Stimulated activated CD4-positive, alpha-beta T cell treated with anti-CD3 and anti-CD28 coated beads, Interleukin-12 subunit alpha, Interleukin-12 subunit beta, amount 100 ng/mL, for 4 hours (primary cell): ENCODE data around the gene MYF6.

ENCODE experiments used
- DNase-seq: peaks from one replicate; pipeline ENCODE4 v3.0.0-alpha.2; 2020

MYF6 gene

GRCh38 chr12:80708259-80708974, 983 bp downstream of the MYF6 start:
- DNase-seq = no peak

DNA sequence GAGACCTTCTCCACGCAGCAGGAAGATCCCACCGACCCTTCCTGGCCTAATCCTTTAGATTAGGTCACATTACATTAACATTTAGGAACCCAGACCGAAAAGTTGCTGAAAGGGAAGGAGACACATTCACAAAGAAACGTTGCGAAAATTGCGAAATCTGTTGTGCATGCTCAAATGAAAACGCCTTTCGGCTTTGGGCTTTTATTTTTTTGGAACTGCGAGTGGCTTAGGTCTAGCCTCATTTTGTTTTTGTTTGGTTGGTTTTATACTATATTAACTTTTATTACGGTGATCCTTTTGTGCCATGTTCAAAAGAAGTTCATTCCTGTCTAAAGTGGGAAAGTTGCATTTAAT, 1.5 kb downstream of the MYF6 start:
- no peak for DNase-seq

DNA sequence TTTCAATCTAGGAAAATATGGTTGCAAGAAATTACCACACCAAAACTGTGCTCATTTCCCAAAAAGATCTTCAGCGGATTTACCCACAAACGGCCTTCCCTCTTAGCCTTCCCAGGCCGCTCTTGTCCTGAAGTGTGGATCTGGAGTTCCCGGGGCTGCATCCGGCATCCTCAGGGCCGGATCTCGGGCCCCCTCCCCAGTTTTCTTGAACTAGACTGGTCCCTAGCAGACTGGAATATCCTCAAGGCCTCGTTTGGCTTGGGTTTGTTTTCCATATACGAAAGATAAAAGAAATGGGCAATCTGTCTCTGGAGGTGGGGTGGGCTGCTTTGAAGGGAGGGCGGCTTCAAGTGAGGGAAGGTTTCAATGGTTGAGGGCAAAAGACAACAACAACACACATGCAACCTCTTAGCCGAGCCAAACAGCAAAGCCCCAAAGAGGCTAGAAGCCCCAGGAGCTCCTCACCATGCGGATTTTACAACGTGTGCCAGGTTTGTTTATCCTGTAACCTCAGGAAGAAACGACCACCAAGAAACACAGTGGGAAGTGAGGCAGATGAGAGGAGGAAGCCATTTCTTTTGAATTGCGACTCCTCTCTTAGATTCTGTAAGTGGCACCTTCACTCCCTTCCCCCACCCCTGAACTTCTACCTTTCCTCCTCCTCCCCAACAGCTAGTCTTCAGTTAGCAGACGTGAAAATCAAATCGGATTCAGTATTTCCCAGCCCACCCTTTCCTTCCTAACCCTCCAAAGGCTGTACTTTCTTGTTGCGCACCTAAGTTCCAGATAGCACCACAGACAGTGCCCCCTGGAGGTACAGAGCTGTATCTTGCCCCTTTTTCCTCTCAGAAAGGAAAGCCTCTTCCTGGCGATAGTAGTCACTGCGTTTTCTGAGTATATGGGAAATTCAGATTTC, 2.6 kb downstream of the MYF6 start:
- no peak for DNase-seq

- DNase-seq = no peak
These were observed 3.5 kb downstream of the MYF6 start for GRCh38 chr12:80710727-80711449.

- DNase-seq = no peak
These were observed 4.4 kb downstream of the MYF6 start for GRCh38 chr12:80711866-80712265.

GRCh38 chr12:80712866-80713265, 5.4 kb downstream of the MYF6 start:
- DNase-seq = no peak

DNA sequence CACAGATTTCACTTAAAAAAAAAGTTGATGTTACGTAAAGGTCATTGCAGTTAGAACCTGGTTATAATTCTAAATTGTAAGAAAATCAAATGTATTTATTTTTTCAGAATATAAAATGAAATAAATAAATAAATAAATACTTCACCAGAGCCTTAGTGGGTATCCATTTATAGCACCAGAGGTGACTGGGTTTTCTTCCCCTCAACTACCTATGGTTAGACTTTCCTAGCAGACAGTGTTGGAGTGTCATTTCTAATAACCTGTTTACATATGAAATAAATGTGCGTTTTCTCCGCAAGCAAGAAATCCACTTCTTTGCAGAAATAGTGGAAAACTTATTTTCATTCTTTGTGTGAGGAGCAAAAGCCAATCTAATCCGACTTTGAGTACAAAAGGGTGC, 6.0 kb downstream of the MYF6 start:
- DNase-seq = no peak

DNA sequence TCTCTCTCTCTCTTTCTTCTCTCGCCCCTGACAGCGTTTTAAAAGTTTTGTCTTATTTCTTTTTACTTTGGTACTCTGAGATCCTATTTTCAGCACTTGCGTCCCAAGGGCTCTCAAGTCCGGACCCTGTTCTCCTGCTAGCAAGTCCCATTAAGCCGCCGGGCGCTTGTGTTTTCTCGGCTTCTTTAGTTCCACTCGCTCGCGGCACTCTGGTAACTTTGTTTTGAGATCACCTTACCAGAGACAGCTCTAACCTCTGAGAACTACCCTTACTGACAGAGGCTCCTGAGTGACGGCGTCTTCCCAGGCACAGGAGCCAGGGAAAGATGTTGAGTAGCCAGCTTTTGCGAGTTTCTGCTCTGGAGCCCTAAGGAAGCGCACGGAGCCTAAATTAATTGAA, 6.6 kb downstream of the MYF6 start:
- DNase-seq = no peak

DNA sequence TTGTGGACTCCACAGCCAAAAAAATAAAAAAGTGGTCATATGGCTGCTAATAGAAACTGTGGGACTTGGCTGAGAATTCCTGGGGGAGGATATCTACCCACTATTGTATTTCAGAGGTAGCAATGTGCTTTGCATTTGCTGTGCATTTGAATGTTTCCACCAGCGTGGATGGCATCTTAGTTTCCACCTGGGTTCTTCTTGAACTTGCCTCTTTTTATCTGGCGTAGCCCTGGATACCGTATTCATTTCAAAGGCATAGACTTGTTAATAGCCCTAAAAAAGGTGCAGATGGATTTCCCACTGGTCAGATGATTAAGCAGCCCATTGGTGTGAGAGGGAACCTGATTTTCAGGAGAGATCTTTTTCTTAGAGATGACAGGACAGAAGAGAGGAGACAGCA, 7.4 kb downstream of the MYF6 start:
- DNase-seq = no peak

DNA sequence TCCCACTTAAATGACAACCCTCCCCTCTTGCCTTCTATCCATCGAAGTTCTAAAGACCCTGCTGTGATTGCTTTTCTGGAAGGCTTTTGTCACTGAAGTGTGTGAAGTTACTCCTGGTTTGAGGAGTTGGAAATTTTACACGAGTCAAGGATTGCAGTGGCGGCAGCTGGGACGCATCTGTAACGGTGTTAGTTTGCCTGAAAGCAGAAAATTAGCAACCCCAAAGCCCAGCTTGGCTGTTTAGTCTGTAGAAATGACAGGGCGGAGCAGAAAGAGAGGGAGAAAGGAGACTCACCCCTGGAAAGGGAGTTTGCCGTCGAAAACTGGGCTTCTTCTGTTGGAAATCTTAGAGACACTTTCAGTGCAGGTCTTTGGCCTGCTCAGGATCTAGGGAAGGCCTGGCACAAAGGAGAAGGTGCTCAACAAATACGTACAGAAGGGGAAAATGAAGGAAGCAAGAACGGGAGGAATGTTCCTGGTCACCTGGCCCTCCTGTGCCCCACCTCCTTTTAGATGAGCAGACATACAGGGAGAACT, 8.3 kb downstream of the MYF6 start:
- no peak for DNase-seq

GRCh38 chr12:80716696-80717469, 9.4 kb downstream of the MYF6 start, which contains the start of gene MYF5:
Gene MYF5, plus strand, starts transcription at chr12:80716912. Its CDS starts 152 bp downstream, at chr12:80717064.
- no peak for DNase-seq

DNA sequence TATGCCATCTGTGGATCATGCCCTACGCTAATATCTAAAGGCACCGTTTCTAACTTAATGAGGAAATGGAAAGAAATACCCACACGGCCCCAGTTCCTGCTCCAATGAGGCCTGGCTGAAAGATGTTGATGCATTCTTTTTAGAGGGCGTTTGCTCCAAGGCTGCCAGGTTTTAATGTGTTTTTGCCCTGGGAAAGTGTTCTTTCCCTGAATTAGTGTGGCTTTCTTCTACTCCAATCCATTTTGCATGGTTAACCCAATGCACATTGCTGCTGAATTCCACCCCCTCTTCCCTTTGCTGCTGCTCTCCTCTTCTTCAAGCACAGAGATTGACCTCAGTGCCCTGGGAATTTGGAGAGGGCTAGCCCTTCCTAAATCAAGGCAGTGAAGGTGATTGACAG, 10.4 kb downstream of the MYF6 start:
- no peak for DNase-seq

- no peak for DNase-seq
These were observed 13.1 kb downstream of the MYF6 start for GRCh38 chr12:80720516-80720915.

DNA sequence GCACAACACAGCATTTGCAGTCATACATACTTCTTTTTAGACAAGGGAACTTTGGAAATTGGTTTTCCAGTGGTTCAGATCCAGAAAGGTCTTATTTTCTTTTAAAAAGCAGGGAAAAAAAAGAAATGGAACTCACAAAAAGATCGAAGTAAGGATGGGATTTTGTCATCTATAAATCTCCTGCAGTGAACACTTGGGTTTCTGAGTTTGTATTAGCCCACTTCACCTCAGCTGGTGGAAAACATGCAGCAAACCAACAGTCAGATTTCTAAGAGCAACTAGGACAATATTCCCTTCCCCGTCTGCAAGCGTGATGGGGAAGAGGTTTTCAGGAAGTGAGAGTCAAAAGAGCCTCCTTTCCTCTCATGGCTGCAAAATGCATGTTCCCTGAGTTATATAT, 13.9 kb downstream of the MYF6 start:
- DNase-seq = no peak

GRCh38 chr12:80745851-80746505, 38.5 kb downstream of the MYF6 start:
- no peak for DNase-seq

- DNase-seq = no peak
These were observed 40.4 kb downstream of the MYF6 start for GRCh38 chr12:80747800-80748199.

DNA sequence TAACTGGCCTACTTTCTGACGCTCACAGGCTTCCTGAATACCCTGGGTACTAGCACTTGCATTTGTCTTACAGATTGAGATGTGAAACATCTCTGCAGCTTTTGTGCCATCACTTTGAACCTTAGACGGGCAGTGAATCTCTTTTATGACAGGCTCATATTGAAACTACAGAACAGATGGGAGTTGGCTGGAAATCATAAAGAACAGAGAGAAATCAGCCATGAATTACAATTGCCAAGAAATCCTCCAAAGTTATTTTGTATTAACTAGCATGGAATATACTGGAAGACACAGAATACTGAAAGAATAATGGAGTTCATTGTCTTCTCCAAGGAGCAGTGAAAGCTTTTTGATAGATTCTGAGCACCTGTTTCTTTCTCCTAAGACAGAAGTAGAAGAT, 42.0 kb downstream of the MYF6 start:
- no peak for DNase-seq

DNA sequence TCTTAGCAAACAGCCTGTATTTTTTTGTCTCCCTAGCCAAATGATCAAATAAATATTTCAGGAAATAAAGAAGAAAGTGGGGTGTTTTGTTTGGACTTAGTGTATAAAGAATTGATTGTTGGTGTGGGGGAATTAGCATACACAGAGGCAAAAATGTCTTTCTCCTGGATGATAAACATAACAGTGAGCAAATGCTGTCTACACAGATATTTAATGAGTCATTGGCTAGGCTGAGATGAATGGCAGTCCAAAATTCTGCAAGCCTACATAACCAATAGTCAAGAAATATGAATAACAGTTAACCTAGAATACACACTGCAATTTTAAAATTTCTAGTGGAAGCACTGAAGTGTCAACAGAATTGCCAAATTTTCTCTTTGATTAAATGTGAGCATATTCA, 45.0 kb downstream of the MYF6 start:
- no peak for DNase-seq

DNA sequence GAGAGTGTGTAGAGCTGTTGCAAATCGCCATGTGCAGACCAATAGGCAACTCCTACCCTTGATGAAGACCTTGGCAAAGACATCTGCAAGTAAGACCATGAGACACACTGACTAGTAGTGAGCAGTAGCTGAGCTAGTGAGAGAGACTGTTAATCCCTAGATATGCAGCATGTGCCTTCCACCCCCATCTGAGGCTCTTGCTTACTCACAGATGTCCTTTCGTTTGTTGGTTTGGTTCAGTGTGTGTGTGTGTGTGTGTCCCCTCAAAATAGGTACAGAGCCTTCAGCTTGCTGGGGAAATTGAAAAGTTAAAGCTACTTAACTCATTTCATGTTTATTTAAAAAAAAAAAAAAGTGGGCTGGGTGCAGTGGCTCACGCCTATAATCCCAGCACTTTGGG, 46.8 kb downstream of the MYF6 start:
- DNase-seq = no peak

DNA sequence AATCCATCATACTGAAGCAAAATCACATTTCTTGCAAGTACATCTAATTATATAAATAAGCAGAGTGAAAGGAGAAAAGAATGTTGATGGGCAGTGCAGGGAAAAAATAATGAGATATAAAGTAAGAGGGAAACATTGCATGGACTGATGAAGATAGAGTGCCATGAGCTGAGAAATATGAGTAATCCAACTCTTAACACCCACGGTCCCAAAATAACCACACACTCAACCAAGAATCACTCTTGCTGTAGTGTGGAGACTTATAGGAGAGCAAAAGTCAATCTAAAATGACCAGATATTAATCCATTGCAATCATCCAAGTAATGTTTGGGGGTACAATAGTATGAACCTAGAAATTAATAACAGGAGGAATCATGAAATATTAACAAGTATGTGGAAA, 49.4 kb downstream of the MYF6 start:
- DNase-seq = no peak
